A673 (cell line): ENCODE data around the gene AGRN.

ENCODE experiments used
- CTCF ChIP-seq: fragments of 300-800, 200-600 bp; sonication (generic); conservative IDR thresholded peaks from 2 replicates; pipeline ENCODE4 v1.5.1; 2017; ENCODE audit warnings: low read depth, mild to moderate bottlenecking, antibody characterized with exemption, low read length, moderate library complexity, mixed read lengths
- EZH2 ChIP-seq: fragments of 200-600 bp; sonication (generic); IDR thresholded peaks from 2 replicates; pipeline ENCODE4 v1.6.1; 2017; ENCODE audit warnings: borderline replicate concordance, low read depth, mild to moderate bottlenecking, mixed read lengths, antibody characterized with exemption, low read length; ENCODE audit not compliant: poor library complexity, severe bottlenecking

- TF ChIP-seq CTCF (no peak), EZH2 (no peak)
Observed at GRCh38 chr1:1013922-1014648, 5.8 kb upstream of the AGRN start.
